GM12801 (cell line): ENCODE data around the gene CLDN6.

Experiments used
- TF ChIP-seq, protein P1 (sequence below): IDR thresholded peaks from one replicate; pipeline ENCODE4 v1.5.1; 2011; ENCODE audit warnings: control low read depth; ENCODE audit not compliant: insufficient read length; ENCODE audit errors: extremely low read depth

CLDN6 gene

DNA sequence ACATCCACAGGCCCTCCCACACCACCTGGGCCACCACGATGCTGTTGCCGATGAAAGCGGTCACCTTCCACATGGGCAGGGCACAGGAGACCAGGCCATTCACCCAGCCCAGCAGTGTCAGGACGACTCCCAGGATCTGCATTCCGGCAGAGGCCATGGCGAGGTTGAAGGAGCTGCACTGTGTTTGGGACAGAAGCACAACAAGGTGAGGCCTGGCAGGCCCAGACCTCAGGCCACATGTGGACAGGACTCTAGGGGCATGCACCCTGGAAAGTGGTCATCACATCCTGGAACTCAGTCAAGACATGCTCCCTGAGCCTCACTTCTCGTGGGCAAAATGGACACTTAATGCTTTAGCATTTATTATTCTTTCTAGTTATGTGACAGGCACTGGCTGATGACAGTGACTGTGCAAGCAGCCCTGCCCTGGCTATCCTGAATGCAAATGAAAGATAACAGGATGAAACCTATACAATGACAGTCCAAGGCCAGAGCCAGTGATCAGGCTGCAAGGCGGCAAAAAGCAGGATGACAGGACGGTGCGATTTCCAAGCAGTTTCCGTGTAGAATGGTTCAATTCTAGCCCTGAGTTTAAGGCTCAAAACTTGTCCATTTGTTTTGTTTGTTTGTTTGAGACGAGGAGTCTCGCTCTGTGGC lies 2.0 kb downstream of the CLDN6 start:
- TF ChIP-seq, protein P1, sequence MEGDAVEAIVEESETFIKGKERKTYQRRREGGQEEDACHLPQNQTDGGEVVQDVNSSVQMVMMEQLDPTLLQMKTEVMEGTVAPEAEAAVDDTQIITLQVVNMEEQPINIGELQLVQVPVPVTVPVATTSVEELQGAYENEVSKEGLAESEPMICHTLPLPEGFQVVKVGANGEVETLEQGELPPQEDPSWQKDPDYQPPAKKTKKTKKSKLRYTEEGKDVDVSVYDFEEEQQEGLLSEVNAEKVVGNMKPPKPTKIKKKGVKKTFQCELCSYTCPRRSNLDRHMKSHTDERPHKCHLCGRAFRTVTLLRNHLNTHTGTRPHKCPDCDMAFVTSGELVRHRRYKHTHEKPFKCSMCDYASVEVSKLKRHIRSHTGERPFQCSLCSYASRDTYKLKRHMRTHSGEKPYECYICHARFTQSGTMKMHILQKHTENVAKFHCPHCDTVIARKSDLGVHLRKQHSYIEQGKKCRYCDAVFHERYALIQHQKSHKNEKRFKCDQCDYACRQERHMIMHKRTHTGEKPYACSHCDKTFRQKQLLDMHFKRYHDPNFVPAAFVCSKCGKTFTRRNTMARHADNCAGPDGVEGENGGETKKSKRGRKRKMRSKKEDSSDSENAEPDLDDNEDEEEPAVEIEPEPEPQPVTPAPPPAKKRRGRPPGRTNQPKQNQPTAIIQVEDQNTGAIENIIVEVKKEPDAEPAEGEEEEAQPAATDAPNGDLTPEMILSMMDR = no peak

DNA sequence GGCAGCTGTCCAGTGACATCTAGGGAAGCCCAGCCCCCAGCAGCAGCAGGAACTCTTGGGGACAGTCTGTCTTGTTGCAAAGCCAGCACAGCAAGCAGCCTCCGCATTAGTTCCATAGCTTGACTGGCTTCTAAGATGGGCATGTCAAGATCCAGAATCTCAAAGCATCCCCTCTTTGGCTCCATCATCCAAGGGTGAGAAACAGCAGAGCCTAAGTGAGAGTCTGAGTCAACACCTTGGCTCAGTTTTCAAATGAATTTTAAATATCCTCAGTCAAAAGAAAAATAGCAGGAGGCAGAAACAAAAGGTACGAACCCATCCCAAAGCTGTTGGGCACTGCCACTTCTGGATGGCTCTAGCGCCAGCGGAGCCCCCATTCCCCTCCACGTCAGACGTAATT lies 3.0 kb downstream of the CLDN6 start:
- TF ChIP-seq, protein P1 = no peak

DNA sequence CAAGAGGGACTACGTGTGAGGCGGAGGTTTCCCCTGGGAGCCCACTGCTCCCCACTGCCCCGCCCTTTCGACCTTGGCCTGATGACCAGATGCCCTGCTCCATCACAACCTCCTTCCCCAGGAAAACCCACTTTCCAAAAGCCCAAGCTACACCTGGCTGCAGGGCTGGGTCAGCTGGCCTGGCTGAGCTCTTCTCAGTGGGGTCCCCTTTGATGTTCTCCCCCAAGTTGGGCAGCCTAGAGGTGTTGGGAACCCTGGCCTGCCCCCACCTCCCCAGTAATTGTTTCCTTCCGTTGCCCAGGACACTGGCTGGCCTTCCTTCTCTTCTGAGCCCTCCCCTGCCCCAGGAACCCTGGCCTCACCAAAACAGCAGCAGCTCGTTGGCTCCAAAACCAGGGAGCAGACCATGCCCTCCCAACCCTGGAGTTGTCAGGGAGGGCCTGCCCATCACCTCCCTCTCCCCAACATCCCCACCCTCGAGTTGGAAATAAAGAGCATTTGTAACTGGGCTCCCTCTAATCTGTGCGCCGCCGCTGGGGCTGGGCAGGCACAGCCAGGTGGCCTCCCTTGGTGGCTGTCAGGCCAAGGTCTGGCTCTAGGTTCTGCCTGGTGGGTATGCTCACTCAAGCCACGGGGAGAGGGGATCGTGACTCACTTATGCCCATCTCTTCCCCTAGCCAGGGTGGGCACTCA lies 3.8 kb downstream of the CLDN6 start:
- TF ChIP-seq, protein P1 = no peak

DNA sequence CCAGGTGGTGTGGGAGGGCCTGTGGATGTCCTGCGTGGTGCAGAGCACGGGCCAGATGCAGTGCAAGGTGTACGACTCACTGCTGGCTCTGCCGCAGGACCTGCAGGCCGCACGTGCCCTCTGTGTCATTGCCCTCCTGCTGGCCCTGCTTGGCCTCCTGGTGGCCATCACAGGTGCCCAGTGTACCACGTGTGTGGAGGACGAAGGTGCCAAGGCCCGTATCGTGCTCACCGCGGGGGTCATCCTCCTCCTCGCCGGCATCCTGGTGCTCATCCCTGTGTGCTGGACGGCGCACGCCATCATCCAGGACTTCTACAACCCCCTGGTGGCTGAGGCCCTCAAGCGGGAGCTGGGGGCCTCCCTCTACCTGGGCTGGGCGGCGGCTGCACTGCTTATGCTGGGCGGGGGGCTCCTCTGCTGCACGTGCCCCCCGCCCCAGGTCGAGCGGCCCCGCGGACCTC lies 4.5 kb downstream of the CLDN6 start:
- TF ChIP-seq, protein P1 = no peak

DNA sequence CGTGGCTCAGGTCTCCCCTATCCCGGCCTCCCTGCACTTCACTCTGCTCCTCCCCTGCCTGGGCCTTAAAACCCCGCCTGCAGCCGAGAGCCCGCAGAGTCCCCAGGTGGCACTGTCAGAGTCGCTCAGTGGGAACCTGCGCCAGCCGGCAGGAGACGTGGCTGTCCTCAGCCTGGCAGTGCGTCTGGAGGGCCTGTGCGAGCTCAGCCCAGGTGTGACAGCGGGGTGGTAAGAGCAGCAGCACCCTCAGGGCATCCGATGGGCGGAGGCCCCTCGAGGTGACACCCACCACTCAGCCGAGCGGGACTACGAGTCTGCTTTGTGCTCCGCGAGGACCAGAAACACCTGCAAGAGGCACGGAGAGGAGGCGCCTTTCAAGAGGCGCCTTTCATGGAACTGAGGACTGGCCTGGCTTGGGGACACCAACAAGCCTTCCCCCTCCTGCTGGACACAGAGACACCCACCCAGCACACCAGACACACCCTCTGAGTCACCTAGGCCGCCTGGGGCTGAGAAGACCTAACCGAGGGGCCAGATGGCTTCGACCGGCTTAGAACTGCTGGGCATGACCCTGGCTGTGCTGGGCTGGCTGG lies 5.1 kb downstream of the CLDN6 start, which contains the start of gene CLDN9:
Gene CLDN9, plus strand, starts transcription at position 96 of the 593 bp plus-strand sequence. Its CDS starts 440 bp downstream, at position 536.
- TF ChIP-seq, protein P1 = no peak

DNA sequence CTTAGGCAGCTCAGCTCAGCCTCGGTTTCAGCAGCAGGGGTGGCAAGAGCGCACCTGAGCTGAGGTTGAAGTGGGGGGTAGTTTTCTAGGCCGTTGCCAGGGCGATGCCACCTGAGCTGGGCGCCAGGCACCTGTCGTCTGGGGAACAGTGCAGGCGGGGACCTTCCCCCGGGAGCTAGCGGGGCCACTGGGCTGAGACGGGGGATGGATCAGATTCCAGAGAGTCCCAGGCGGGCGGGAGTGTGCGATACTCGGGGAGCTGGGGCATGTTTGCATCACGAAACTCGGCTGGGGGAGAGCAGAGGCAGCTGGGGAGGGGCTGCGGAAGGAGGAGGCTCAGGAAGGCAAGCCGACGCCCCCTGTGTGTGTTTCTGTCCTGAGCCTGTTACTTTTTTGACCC lies 5.7 kb downstream of the CLDN6 start:
- TF ChIP-seq, protein P1 = no peak

DNA sequence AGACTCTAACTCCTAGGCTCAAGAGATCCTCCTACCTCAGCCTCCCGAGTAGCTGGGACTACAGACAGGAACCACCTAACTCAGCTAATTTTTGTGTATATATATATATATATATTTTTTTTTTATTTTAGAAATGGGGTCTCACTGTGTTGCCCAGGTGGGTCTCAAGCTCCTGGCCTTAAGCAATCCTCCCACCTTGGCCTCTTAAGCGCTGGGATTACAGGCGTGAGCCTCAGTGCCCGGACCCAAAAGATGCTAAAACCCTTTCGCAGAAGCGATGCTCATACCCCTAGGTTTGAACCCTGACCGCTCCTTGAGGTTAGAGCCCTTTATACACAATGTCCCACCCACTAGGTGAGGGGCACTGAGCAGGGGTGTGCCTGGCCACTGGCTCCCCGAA lies 7.5 kb downstream of the CLDN6 start:
- TF ChIP-seq, protein P1 = no peak
